Astrocyte of the spinal cord (primary cell): ENCODE measurements around the gene EFCAB8.

ENCODE experiments used
- DNase-seq: peaks from one replicate; pipeline ENCODE4 v3.0.0; 2011; ENCODE audit warnings: low read depth, low spot score
- H3K4me3 ChIP-seq: 2 replicates; pipeline ENCODE4 v1.5.1; 2011; ENCODE audit warnings: low read depth, mild to moderate bottlenecking, low read length, moderate library complexity
- in situ Hi-C: cut with HindIII; loops from 2 replicates; pipeline ENCODE4 v1.10.0; 2017; ENCODE audit warnings: low sequenced_read_pairs
- TF ChIP-seq, protein P1 (sequence below): IDR thresholded peaks from 2 replicates; pipeline ENCODE4 v1.5.1; 2012; ENCODE audit warnings: low read depth, mild to moderate bottlenecking, low read length, inconsistent platforms

EFCAB8 gene

DNA sequence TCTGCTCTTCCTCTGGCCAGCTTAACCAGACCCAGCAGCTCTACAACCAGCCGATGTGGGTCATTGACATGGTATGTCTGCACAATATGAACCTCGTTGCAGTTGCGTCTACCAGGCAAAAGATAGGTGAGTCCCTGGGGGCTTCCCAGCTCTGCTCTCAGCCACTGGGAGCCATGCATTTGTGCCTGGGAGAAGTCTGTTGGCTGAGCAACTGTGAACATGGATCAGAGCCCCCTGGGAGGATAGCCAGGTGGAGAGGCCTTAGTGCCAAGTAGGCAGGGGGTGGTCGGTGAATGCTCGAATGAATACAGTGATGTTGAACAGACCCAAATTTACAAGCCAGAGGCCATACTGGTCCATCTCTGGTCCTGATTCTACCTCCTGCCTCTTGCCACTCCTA lies 30.6 kb downstream of the EFCAB8 start:
- TF ChIP-seq, protein P1, sequence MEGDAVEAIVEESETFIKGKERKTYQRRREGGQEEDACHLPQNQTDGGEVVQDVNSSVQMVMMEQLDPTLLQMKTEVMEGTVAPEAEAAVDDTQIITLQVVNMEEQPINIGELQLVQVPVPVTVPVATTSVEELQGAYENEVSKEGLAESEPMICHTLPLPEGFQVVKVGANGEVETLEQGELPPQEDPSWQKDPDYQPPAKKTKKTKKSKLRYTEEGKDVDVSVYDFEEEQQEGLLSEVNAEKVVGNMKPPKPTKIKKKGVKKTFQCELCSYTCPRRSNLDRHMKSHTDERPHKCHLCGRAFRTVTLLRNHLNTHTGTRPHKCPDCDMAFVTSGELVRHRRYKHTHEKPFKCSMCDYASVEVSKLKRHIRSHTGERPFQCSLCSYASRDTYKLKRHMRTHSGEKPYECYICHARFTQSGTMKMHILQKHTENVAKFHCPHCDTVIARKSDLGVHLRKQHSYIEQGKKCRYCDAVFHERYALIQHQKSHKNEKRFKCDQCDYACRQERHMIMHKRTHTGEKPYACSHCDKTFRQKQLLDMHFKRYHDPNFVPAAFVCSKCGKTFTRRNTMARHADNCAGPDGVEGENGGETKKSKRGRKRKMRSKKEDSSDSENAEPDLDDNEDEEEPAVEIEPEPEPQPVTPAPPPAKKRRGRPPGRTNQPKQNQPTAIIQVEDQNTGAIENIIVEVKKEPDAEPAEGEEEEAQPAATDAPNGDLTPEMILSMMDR = no peak
- no peak for DNase-seq
- in situ Hi-C loops = no loop called here
- H3K4me3 ChIP-seq = no peak overlapping the region

GRCh38 chr20:32891491-32891890 lies 32.8 kb downstream of the EFCAB8 start:
- in situ Hi-C loops = no loop called here
- DNase-seq = no peak
- no peak overlapping the region for H3K4me3 ChIP-seq
- TF ChIP-seq, protein P1 = no peak

DNA sequence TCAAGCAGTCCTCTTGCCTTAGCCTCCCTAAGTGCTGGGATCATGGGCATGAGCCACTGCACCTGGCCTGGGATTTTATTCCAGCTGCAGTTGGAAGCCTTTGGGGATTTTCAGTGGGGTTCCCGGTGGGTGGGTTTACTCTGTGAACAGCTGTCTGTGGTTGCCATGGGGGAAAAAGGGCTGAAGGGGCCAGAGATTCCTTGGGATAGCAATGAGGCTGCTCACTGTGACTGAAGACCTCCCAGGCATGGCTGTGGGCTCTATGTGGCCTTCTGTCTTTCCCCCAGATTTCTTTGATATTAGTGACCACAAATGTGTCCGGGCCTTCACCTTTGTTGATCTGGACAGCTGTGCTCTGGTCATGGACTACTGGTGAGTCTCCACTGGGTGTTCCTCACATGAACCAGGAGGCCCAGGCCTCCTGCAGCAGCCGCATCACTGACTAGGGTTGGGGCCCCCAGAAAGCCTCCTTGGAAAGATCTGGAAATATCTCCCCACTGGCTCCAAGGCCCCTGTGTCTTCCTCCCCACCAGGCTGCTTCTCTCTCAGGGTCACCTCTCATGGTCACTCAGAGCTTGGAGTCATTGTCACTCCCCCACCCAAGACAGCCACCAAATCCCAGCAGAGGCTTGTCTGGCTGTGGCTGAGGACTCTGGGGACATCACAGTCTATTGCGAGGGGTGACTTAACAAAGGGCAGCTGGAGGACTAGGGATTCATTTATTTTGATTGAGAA lies 33.4 kb downstream of the EFCAB8 start:
- DNase-seq = no peak
- TF ChIP-seq, protein P1 = no peak
- no peak overlapping the region for H3K4me3 ChIP-seq
- in situ Hi-C loops = no loop called here

GRCh38 chr20:32893263-32894025 lies 34.7 kb downstream of the EFCAB8 start:
- TF ChIP-seq, protein P1 = no peak
- no peak overlapping the region for H3K4me3 ChIP-seq
- DNase-seq = no peak
- in situ Hi-C loops = no loop called here

DNA sequence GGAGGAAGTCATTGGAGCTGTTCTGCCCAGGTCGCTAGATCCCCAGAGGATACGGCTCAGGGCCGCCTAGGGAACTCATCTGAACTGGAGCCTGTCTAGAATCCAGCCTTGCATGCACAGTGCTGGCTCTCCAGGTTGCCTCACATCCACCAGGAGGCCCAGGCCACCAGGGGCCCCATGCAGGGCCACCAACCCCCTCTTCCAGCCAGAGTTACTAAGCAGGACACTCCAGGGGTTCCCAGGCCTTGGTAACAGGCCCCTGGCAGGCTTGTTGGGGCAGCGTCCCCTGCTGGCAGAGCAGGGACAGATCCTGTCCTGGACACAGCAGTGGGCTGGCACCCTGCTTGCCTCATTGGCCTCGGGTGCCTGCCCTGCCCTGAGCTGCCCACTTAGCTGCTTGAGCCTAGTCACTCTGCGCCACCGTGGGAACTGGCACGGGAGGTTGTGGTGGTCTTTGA lies 35.3 kb downstream of the EFCAB8 start:
- TF ChIP-seq, protein P1 = peak; percentile 59
- in situ Hi-C loops = no loop called here

GRCh38 chr20:32894711-32895355 lies 36.1 kb downstream of the EFCAB8 start:
- TF ChIP-seq, protein P1 = no peak
- no peak overlapping the region for H3K4me3 ChIP-seq
- no peak for DNase-seq
- in situ Hi-C loops = no loop called here

More for the DNA sequence above, 35.3 kb downstream of the EFCAB8 start:
- DNase-seq = peak; percentile 3
- H3K4me3 ChIP-seq = no peak overlapping the region
